Memory B cell (primary cell): Measurements from ENCODE around the gene VEGFC.

ENCODE experiments used
- ATAC-seq: fragments of 150-1000 bp; cut with Tn5 transposase; 2 replicates; pipeline ENCODE4 v1.10.0; 2021; ENCODE audit warnings: low read depth, mild to moderate bottlenecking, moderate library complexity
- DNase-seq, 2 donors: peaks; one replicate each; pipeline ENCODE4 v3.0.0; 2022; ENCODE audit warnings: low spot score in 2 of 2
- H3K27ac Mint-ChIP-seq: one replicate; pipeline ENCODE4 v1.8.0; 2022; ENCODE audit warnings: mild to moderate bottlenecking, moderate library complexity, mixed read lengths
- H3K27me3 Mint-ChIP-seq: one replicate; pipeline ENCODE4 v1.8.0; 2022; ENCODE audit warnings: mixed read lengths
- H3K36me3 Mint-ChIP-seq: one replicate; pipeline ENCODE4 v1.8.0; 2022; ENCODE audit warnings: mild to moderate bottlenecking, mixed read lengths
- H3K4me1 Mint-ChIP-seq: one replicate; pipeline ENCODE4 v1.8.0; 2022; ENCODE audit warnings: mixed read lengths
- H3K4me3 Mint-ChIP-seq: one replicate; pipeline ENCODE4 v1.8.0; 2022; ENCODE audit warnings: mild to moderate bottlenecking, moderate library complexity, mixed read lengths
- H3K9me3 Mint-ChIP-seq: one replicate; pipeline ENCODE4 v1.8.0; 2022; ENCODE audit warnings: mixed read lengths

Gene VEGFC

GRCh38 chr4:176761872-176762271 is 30.9 kb downstream of the VEGFC start:
- no peaks in the 10 kb centered on the region for H3K36me3 Mint-ChIP-seq
- no peak for ATAC-seq
- H3K4me1 Mint-ChIP-seq = no peaks in the 10 kb centered on the region
- H3K4me3 Mint-ChIP-seq = no peak overlapping the region
- no peak for DNase-seq
- no peaks in the 10 kb centered on the region for H3K27me3 Mint-ChIP-seq
- H3K27ac Mint-ChIP-seq = no peak overlapping the region
- peaks cover 3% of the 10 kb centered on the region for H3K9me3 Mint-ChIP-seq

- H3K4me1 Mint-ChIP-seq = no peaks in the 10 kb centered on the region
- no peak overlapping the region for H3K4me3 Mint-ChIP-seq
- no peaks in the 10 kb centered on the region for H3K36me3 Mint-ChIP-seq
- H3K9me3 Mint-ChIP-seq = peaks cover 3% of the 10 kb centered on the region
- H3K27ac Mint-ChIP-seq = no peak overlapping the region
- no peak for ATAC-seq
- DNase-seq = no peak
- no peaks in the 10 kb centered on the region for H3K27me3 Mint-ChIP-seq
These were observed 32.3 kb downstream of the VEGFC start for GRCh38 chr4:176760471-176760870.

GRCh38 chr4:176758731-176759130 is 34.0 kb downstream of the VEGFC start:
- no peaks in the 10 kb centered on the region for H3K36me3 Mint-ChIP-seq
- no peak overlapping the region for H3K4me3 Mint-ChIP-seq
- no peak for DNase-seq
- no peaks in the 10 kb centered on the region for H3K9me3 Mint-ChIP-seq
- H3K27ac Mint-ChIP-seq = no peak overlapping the region
- ATAC-seq = no peak
- H3K4me1 Mint-ChIP-seq = no peaks in the 10 kb centered on the region
- H3K27me3 Mint-ChIP-seq = no peaks in the 10 kb centered on the region

- Mint-ChIP-seq H3K27me3 (no peaks in the 10 kb centered on the region), H3K27ac (no peak overlapping the region), H3K4me1 (no peaks in the 10 kb centered on the region), H3K9me3 (no peaks in the 10 kb centered on the region), H3K4me3 (no peak overlapping the region), H3K36me3 (no peaks in the 10 kb centered on the region)
- ATAC-seq = no peak
- DNase-seq = no peak
These were observed 34.4 kb downstream of the VEGFC start for GRCh38 chr4:176758323-176758722.

GRCh38 chr4:176755613-176756012 is 37.1 kb downstream of the VEGFC start:
- ATAC-seq = no peak
- Mint-ChIP-seq H3K27me3 (no peaks in the 10 kb centered on the region), H3K27ac (no peak overlapping the region), H3K4me1 (no peaks in the 10 kb centered on the region), H3K36me3 (no peaks in the 10 kb centered on the region), H3K9me3 (no peaks in the 10 kb centered on the region), H3K4me3 (no peak overlapping the region)
- DNase-seq = no peak

GRCh38 chr4:176755001-176755400 is 37.7 kb downstream of the VEGFC start:
- Mint-ChIP-seq H3K36me3 (no peaks in the 10 kb centered on the region), H3K9me3 (no peaks in the 10 kb centered on the region), H3K27ac (no peak overlapping the region), H3K4me1 (no peaks in the 10 kb centered on the region), H3K27me3 (no peaks in the 10 kb centered on the region), H3K4me3 (no peak overlapping the region)
- DNase-seq = no peak
- ATAC-seq = no peak

- ATAC-seq (no peak), DNase-seq (no peak)
- no peak overlapping the region for H3K27ac Mint-ChIP-seq
- H3K9me3 Mint-ChIP-seq = no peaks in the 10 kb centered on the region
- H3K4me1 Mint-ChIP-seq = no peaks in the 10 kb centered on the region
- no peaks in the 10 kb centered on the region for H3K36me3 Mint-ChIP-seq
- no peak overlapping the region for H3K4me3 Mint-ChIP-seq
- no peaks in the 10 kb centered on the region for H3K27me3 Mint-ChIP-seq
These were observed 39.7 kb downstream of the VEGFC start for GRCh38 chr4:176753049-176753448.

- ATAC-seq = no peak
- DNase-seq = no peak
- Mint-ChIP-seq H3K27ac (no peak overlapping the region), H3K36me3 (no peaks in the 10 kb centered on the region), H3K27me3 (no peaks in the 10 kb centered on the region), H3K4me3 (no peak overlapping the region), H3K9me3 (no peaks in the 10 kb centered on the region), H3K4me1 (no peaks in the 10 kb centered on the region)
These were observed 40.5 kb downstream of the VEGFC start for GRCh38 chr4:176752191-176752749.

GRCh38 chr4:176751061-176751460 is 41.7 kb downstream of the VEGFC start:
- no peak overlapping the region for H3K4me3 Mint-ChIP-seq
- no peak for ATAC-seq
- no peaks in the 10 kb centered on the region for H3K36me3 Mint-ChIP-seq
- no peaks in the 10 kb centered on the region for H3K27me3 Mint-ChIP-seq
- no peak for DNase-seq
- no peak overlapping the region for H3K27ac Mint-ChIP-seq
- H3K9me3 Mint-ChIP-seq = no peaks in the 10 kb centered on the region
- H3K4me1 Mint-ChIP-seq = no peaks in the 10 kb centered on the region

- Mint-ChIP-seq H3K9me3 (no peaks in the 10 kb centered on the region), H3K27ac (no peak overlapping the region), H3K4me1 (no peaks in the 10 kb centered on the region), H3K27me3 (no peaks in the 10 kb centered on the region), H3K4me3 (no peak overlapping the region), H3K36me3 (no peaks in the 10 kb centered on the region)
- ATAC-seq (no peak), DNase-seq (no peak)
These were observed 45.9 kb downstream of the VEGFC start for GRCh38 chr4:176746846-176747245.

GRCh38 chr4:176745902-176746301 is 46.8 kb downstream of the VEGFC start:
- Mint-ChIP-seq H3K9me3 (no peaks in the 10 kb centered on the region), H3K36me3 (no peaks in the 10 kb centered on the region), H3K4me3 (no peak overlapping the region), H3K4me1 (no peaks in the 10 kb centered on the region), H3K27me3 (no peaks in the 10 kb centered on the region), H3K27ac (no peak overlapping the region)
- DNase-seq = no peak
- no peak for ATAC-seq

GRCh38 chr4:176744091-176744490 is 48.6 kb downstream of the VEGFC start:
- ATAC-seq = no peak
- Mint-ChIP-seq H3K9me3 (peaks cover 2% of the 10 kb centered on the region), H3K4me3 (no peak overlapping the region), H3K4me1 (no peaks in the 10 kb centered on the region), H3K36me3 (no peaks in the 10 kb centered on the region), H3K27me3 (no peaks in the 10 kb centered on the region), H3K27ac (no peak overlapping the region)
- DNase-seq = no peak

- Mint-ChIP-seq H3K27ac (no peak overlapping the region), H3K9me3 (peaks cover 2% of the 10 kb centered on the region), H3K36me3 (no peaks in the 10 kb centered on the region), H3K4me1 (no peaks in the 10 kb centered on the region), H3K4me3 (no peak overlapping the region), H3K27me3 (no peaks in the 10 kb centered on the region)
- no peak for ATAC-seq
- DNase-seq = no peak
These were observed 50.5 kb downstream of the VEGFC start for GRCh38 chr4:176742211-176742610.

GRCh38 chr4:176741253-176741652 is 51.5 kb downstream of the VEGFC start:
- peaks cover 2% of the 10 kb centered on the region for H3K9me3 Mint-ChIP-seq

GRCh38 chr4:176735300-176735699 is 57.4 kb downstream of the VEGFC start:
- Mint-ChIP-seq H3K27me3 (no peaks in the 10 kb centered on the region), H3K36me3 (no peaks in the 10 kb centered on the region), H3K4me3 (no peak overlapping the region), H3K9me3 (peaks cover 2% of the 10 kb centered on the region), H3K4me1 (no peaks in the 10 kb centered on the region), H3K27ac (no peak overlapping the region)
- ATAC-seq (no peak), DNase-seq (no peak)

More at GRCh38 chr4:176741253-176741652, 51.5 kb downstream of the VEGFC start:
- Mint-ChIP-seq H3K27me3 (no peaks in the 10 kb centered on the region), H3K4me3 (no peak overlapping the region), H3K4me1 (no peaks in the 10 kb centered on the region), H3K36me3 (no peaks in the 10 kb centered on the region), H3K27ac (no peak overlapping the region)
- DNase-seq (no peak), ATAC-seq (no peak)
